ENCODE measurements around the gene TPST1.
"Not testable (repeated sequence)": the region's sequence is repeated elsewhere in the genome, so short reads cannot be mapped to it uniquely, and the experiment has no call there.

The TPST1 gene

GRCh38 chr7:66385191-66385905, 180.2 kb downstream of the TPST1 start:
- DNase-seq: not testable (repeated sequence)

DNA sequence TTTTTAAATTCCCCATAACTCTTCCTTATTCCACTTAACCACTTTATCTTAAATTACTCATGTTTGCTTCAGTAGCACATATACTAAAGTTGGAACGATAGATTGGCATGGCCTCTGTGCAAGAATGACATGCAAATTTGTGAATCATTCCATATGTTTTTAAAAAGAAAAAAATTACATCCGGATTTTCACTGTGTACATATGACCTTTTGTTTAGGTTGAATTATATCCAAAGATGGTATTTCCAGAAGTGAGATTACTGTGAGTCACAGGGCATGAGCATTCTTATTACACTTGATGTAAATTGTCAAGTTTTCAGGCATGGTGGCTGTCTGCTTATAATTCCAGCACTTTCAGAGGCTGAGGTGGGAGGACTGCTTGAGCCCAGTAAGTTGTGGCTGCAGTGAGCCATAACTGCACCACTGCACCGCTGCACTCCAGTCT, 190.0 kb downstream of the TPST1 start:
- DNase-seq: not testable (repeated sequence)

GRCh38 chr7:66396052-66396451, 190.9 kb downstream of the TPST1 start:
- not testable (repeated sequence) for DNase-seq

- DNase-seq: not testable (repeated sequence)
These were observed 193.7 kb downstream of the TPST1 start for GRCh38 chr7:66398841-66399240.

DNA sequence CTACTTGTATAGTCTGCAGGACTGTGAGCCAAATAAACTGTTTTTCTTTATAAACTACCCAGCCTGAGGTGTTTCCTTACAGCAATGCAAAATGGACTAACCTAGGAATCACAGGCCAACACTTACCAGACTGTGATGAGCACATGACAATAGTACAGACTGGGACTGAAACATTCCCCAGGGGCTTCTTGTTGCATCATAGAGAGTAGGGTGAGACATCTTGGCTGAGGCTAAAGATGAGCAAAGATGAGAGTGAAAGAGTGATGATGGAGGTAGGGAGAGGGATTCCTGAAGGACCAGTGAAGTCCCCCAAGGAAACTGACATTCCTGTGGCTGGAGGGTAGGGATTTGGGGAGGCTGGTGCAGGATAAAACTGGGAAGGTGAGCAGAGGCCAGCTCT, 194.4 kb downstream of the TPST1 start:
- DNase-seq: no peak

DNA sequence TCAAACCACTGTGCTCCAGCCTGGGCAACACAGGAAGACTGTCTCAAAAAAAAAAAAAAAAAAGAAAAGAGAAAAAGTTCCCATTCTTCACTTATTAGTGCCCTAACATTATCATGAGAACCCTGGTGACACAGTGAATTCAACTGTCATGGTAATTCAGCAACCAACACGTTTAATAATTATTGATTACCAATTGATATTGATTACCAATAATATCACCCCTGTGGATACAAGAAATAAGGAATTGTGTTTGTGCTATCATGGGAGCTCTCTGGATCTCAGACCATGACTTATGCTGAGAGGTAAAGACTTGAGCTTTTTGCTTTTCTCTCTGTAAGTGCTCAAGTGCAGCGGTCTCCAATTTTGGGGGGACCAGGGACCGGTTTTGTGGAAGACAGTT, 195.3 kb downstream of the TPST1 start:
- DNase-seq: no peak

- DNase-seq: not testable (repeated sequence)
These were observed 196.0 kb downstream of the TPST1 start for GRCh38 chr7:66401126-66401525.

DNA sequence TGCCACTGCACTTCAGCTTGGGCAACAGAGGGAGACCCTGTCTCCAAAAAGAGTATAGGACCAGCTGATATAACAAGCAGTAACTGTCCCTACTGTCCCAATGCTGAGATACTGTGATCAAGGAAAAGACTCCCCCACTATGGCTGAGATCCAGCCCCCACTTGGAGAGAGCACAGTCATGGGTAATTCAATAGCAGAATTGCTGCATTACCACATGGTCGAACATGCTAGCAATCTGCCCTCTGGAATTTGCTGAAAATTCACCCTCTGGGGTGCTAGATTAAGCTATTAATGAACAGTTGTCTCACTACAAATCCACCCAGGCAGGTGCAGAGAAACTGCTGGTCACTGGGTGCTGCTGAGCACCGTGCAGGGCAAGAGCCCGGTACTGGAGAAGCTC, 196.8 kb downstream of the TPST1 start:
- not testable (repeated sequence) for DNase-seq

- no peak for DNase-seq
These were observed 198.4 kb downstream of the TPST1 start for GRCh38 chr7:66403564-66403963.

DNA sequence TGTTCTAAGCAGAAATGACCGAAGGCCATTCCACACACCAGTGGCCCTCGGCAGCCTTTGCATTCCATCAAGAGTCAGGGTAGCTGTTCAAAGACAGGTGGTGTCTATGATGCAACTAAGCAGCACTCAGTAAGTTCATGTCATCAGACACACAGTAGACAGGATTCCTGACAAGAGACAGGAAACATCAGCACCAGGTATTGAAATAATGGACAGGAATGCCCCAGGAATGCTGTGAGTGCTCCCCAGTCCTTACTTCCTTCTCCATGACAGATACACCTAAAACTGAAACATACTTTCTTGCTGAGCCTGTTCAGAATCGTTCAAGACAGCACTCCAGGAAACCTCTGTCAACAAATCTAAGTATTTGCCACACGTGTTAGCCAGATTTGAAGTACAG, 204.4 kb downstream of the TPST1 start:
- DNase-seq: no peak
